Osteocyte (in vitro differentiated cells): ENCODE results near the gene RBMS1. TPM values are rescaled to one million over a fixed set of nuclear protein-coding genes. Genes with fewer than 3 reads are reported as not detected.
A peak's percentile ranks its signal among the peaks of the same experiment; 100 is the strongest.

Experiments used
- DNase-seq: peaks from one replicate; pipeline ENCODE4 v3.0.0; 2021; ENCODE audit warnings: mixed read lengths; ENCODE audit not compliant: unreplicated experiment; ENCODE audit errors: extremely low spot score
- H3K27ac Mint-ChIP-seq: one replicate; pipeline ENCODE4 v1.8.0; 2021; ENCODE audit warnings: mild to moderate bottlenecking, mixed read lengths; ENCODE audit not compliant: unreplicated experiment
- H3K27me3 Mint-ChIP-seq: one replicate; pipeline ENCODE4 v1.8.0; 2021; ENCODE audit warnings: mixed read lengths; ENCODE audit not compliant: unreplicated experiment
- H3K36me3 Mint-ChIP-seq: one replicate; pipeline ENCODE4 v1.8.0; 2021; ENCODE audit warnings: mixed read lengths; ENCODE audit not compliant: unreplicated experiment
- H3K4me1 Mint-ChIP-seq: one replicate; pipeline ENCODE4 v1.8.0; 2021; ENCODE audit warnings: mixed read lengths; ENCODE audit not compliant: unreplicated experiment
- H3K4me3 Mint-ChIP-seq: one replicate; pipeline ENCODE4 v1.8.0; 2021; ENCODE audit warnings: mild to moderate bottlenecking, moderate library complexity, mixed read lengths; ENCODE audit not compliant: unreplicated experiment
- H3K9me3 Mint-ChIP-seq: one replicate; pipeline ENCODE4 v1.8.0; 2021; ENCODE audit warnings: mixed read lengths; ENCODE audit not compliant: unreplicated experiment
- total RNA-seq: library from RNA; stranded (reverse); gene quantifications from 2 replicates; pipeline ENCODE4 v1.2.1, GENCODE V29; 2021
- TF ChIP-seq, protein P1 (sequence below): fragments of 200-600 bp; sonication (generic); IDR thresholded peaks from 2 replicates; pipeline ENCODE4 v1.5.0; 2021; ENCODE audit warnings: antibody characterized with exemption, mild to moderate bottlenecking, moderate library complexity

The RBMS1 gene
- total RNA-seq, 1 donor from 2014 or later: 169 TPM

DNA sequence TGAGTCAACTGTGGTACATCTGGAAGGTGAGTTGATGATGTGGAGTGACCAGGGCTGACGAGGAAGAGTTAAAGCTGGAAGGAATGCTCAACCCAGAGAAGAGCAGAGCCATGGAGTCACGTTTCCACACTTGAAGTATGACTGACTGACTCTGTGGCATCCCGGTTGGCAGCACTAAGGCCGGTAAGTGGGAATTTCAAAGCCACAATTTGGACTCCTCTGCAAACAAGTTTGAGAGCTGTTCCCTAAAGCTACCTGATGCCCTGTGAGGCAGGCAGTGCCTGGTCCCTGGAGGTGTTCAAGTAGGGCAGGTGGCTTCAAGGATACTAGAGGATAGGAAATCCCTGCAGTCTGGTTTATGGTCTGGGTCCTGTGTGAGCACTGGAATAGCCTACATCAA, 224.2 kb downstream of the RBMS1 start:
- Mint-ChIP-seq H3K9me3 (no peaks in the 10 kb centered on the region), H3K27me3 (no peaks in the 10 kb centered on the region), H3K4me1 (peaks cover 41% of the 10 kb centered on the region), H3K27ac (peak overlapping the region; percentile 94), H3K4me3 (peak overlapping the region; percentile 63), H3K36me3 (peaks cover 39% of the 10 kb centered on the region)
- TF ChIP-seq, protein P1, sequence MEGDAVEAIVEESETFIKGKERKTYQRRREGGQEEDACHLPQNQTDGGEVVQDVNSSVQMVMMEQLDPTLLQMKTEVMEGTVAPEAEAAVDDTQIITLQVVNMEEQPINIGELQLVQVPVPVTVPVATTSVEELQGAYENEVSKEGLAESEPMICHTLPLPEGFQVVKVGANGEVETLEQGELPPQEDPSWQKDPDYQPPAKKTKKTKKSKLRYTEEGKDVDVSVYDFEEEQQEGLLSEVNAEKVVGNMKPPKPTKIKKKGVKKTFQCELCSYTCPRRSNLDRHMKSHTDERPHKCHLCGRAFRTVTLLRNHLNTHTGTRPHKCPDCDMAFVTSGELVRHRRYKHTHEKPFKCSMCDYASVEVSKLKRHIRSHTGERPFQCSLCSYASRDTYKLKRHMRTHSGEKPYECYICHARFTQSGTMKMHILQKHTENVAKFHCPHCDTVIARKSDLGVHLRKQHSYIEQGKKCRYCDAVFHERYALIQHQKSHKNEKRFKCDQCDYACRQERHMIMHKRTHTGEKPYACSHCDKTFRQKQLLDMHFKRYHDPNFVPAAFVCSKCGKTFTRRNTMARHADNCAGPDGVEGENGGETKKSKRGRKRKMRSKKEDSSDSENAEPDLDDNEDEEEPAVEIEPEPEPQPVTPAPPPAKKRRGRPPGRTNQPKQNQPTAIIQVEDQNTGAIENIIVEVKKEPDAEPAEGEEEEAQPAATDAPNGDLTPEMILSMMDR: no peak
- no peak for DNase-seq

DNA sequence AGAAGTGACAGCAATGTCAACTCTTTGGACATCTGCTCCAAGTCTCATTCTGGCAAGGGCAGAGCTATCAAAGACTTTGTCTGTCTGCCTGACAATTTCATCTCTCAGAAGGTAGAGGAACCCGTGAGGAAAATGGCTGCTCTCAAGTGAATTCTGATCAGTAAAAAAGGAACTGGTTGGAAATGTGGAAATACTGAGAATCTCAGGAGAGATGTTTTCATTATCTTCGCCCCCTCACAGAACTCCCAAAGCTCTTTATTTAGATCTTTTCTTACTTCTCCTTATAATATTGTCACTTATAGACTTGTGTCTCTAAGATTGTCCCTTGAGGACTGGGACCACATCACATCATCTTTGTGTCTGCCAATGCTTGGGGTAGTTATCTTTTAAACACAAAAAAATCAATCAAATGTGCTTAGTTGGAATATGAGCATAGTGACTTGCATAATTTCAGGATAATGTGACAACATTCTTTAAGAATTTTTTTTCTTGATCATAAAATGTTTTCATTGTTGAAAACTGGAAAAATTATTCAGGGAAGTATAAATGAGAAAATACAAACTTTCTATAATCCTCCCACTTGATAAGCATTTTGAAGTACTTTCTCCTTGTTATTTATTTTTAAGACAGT, 225.3 kb downstream of the RBMS1 start:
- Mint-ChIP-seq H3K36me3 (peaks cover 31% of the 10 kb centered on the region), H3K4me3 (no peak overlapping the region), H3K27ac (peak overlapping the region; percentile 53), H3K4me1 (peaks cover 41% of the 10 kb centered on the region), H3K9me3 (no peaks in the 10 kb centered on the region), H3K27me3 (no peaks in the 10 kb centered on the region)
- TF ChIP-seq, protein P1: no peak
- no peak for DNase-seq

DNA sequence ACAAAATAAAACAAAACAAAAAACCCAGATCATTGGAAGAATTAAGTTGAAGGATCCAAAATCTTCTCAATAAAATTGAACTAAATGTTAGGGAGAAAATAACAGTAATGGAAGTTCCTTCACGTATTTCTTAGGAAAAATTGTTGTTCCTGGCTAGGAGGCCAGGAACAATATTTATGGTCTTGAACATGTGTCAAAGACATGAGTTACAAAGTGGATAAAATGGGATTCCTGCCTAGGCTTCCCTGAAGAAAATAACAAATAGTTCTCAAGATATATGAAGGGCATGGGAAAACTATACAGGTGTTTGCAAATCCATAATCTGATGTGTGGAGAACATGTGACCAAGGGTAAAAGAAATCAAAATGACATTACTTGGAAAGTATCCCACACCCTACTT, 225.9 kb downstream of the RBMS1 start:
- Mint-ChIP-seq H3K4me3 (no peak overlapping the region), H3K36me3 (peaks cover 27% of the 10 kb centered on the region), H3K9me3 (no peaks in the 10 kb centered on the region), H3K27ac (peak overlapping the region; percentile 54), H3K27me3 (no peaks in the 10 kb centered on the region), H3K4me1 (peaks cover 39% of the 10 kb centered on the region)
- no peak for DNase-seq
- TF ChIP-seq, protein P1: no peak

DNA sequence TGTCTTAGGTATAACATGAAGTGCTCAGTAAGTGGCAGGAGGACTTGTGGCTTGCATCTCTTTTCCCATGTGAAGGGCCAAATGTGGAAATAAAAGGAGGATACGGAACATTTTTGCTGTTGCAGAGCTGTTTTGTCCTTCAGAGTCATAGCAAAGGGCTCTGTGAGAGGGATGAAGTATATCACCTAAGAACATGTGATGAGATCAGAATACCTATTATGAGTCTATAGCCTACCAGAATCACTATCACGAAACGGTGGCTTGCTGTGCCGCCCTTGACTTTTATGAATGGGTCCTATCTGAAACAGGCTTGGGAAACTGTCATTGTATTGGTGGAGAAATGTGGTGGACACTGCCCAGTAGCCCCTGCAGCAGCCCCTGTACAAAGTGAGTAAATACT, 226.6 kb downstream of the RBMS1 start:
- peak overlapping the region; percentile 20 for H3K27ac Mint-ChIP-seq
- TF ChIP-seq, protein P1: no peak
- no peaks in the 10 kb centered on the region for H3K9me3 Mint-ChIP-seq
- peaks cover 35% of the 10 kb centered on the region for H3K4me1 Mint-ChIP-seq
- DNase-seq: no peak
- no peak overlapping the region for H3K4me3 Mint-ChIP-seq
- H3K27me3 Mint-ChIP-seq: no peaks in the 10 kb centered on the region
- H3K36me3 Mint-ChIP-seq: peaks cover 20% of the 10 kb centered on the region

DNA sequence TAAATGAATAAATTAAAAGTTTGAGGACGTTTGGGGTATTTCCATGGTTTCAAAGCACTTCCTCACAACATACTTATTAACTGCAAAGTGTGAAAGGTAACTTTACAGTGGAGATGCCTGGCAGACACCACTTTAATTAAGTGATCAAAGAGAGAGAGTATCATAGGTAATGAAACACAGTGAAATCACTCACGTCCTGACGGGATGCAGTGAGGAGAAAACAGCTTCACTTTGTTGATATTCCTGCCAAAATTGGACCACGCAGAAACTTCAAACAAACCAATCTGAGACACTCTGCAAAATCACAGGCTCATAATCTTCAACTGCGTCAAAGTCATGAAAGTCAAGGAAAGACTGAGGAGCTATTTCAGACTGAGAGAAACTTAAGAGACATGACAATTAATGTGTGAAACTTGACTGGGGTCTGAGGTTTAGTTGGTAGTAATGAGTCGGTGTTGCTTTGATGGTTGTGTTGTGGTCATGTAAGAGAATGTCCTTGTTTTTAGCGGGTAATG, 227.5 kb downstream of the RBMS1 start:
- TF ChIP-seq, protein P1: no peak
- Mint-ChIP-seq H3K36me3 (peaks cover 11% of the 10 kb centered on the region), H3K27ac (no peak overlapping the region), H3K4me1 (peaks cover 32% of the 10 kb centered on the region), H3K27me3 (no peaks in the 10 kb centered on the region), H3K9me3 (no peaks in the 10 kb centered on the region), H3K4me3 (no peak overlapping the region)
- DNase-seq: no peak
